GM12873 (cell line): ENCODE results near the gene MCTP1.

Experiments
- TF ChIP-seq, protein P1 (sequence below): IDR thresholded peaks from 2 replicates; pipeline ENCODE4 v1.5.1; 2012; ENCODE audit warnings: low read depth, mild to moderate bottlenecking, moderate library complexity, low read length, control low read depth; ENCODE audit not compliant: insufficient read depth; ENCODE audit errors: missing control alignments

MCTP1 gene

DNA sequence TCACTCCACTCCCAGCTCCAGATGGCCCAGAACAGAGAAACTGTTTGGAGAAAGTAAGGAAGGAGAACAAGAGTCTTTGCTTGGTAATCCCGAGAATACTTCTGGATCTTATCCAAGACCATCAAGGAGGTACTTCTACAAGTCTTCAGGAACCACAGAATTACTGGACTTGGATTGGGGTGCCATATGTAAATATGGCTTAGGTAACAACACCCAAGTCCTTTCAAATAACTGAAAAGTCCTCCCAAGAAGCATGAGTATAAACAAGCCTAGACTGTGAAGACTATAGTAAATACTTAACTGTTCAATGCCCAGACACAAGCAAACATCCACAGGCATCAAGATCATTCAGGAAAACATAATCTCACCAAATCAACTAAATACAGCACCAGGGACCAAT is 170.0 kb downstream of the MCTP1 start:
- TF ChIP-seq, protein P1, sequence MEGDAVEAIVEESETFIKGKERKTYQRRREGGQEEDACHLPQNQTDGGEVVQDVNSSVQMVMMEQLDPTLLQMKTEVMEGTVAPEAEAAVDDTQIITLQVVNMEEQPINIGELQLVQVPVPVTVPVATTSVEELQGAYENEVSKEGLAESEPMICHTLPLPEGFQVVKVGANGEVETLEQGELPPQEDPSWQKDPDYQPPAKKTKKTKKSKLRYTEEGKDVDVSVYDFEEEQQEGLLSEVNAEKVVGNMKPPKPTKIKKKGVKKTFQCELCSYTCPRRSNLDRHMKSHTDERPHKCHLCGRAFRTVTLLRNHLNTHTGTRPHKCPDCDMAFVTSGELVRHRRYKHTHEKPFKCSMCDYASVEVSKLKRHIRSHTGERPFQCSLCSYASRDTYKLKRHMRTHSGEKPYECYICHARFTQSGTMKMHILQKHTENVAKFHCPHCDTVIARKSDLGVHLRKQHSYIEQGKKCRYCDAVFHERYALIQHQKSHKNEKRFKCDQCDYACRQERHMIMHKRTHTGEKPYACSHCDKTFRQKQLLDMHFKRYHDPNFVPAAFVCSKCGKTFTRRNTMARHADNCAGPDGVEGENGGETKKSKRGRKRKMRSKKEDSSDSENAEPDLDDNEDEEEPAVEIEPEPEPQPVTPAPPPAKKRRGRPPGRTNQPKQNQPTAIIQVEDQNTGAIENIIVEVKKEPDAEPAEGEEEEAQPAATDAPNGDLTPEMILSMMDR, result no peak

DNA sequence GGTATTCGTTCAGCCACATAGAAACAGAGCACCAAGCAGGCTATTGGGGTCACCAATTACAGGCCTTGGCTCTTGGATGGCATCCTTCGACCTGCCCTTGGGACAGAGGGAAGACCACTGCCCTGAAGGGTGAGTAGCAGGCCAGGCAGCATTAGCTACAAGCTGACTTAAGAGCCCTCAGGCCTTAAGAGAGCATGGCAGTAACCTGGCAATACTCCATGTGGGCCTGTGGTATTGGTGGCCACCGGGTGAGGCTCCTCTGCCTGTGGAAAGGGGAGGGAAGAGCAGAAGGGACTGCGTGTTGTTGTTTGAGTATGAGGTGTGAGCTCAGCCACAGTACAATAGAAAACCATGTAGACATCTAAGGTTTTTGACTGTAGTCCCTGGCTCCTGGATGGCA is 170.6 kb downstream of the MCTP1 start:
- TF ChIP-seq, protein P1, result no peak

DNA sequence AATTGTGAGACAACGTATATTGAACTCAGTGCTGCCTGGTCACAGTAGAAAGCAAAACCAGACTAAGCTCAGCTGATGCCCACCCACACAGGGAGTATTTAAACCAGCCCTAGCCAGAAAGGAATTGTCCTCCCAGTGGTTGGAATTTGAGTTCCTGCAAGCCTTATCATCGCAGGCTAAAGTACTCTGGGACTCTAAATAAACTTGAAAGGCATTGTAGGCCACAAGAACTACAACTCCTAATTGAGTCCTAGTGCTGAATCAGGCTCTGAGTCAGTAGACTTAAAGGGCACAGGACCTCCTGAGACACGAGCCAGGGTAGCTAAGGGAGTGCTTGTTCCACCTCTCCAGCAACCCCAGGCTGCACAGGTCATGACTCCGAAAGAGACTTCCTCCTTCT is 171.4 kb downstream of the MCTP1 start:
- TF ChIP-seq, protein P1, result no peak

DNA sequence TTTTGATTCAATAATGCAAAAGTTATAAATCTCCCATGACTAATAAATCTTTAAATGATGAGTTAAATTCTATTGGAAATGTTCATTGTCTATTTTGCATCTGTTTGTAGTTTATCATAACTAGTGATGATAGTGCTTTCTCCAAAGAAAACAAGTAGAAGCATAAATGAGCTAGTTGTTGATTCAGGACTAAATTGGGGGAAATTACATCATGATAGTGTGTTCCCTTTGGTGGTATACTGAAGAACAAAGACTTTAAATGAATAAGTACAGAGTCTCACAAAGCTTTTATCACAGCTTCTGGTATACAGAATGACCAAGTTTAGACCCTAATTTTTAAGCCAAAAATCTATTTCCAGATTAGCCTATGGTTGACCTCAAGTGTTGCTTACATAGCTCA is 173.8 kb downstream of the MCTP1 start:
- TF ChIP-seq, protein P1, result no peak

DNA sequence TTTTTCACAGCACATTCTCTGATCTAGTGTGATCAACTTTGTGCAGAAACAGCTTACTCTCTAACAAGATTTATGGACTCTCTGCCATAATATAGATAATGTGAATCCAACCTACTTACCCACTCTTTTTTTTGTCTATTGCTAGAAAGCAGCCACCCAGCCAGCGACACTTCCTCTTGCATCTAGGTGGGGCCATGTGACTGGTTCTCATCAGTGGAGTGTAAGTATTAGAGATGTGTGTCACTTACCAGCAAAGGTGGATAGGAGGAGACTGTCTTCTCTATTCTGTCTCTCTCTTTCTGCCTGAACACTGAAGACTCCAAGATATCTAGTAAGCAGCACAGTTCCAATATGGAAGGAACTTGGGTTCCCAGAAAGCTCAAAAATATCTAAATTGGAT is 174.8 kb downstream of the MCTP1 start:
- TF ChIP-seq, protein P1, result no peak

DNA sequence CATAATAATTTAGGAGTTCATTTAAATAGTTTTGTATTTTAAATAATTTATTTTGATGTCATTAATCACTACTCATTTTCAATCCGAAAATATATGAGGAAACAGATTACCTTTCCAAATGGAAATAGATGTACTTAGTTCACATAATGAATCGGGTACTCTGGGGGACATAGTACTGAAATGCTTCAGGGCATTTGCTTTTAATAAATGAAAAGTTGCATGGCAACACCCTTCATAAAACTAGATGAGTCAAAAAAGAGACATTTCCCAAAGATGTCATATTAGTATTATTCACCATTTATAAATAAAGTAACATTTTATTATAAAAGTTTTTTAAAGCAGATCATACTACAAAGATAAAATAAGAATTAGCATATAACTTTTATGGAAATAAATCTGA is 177.8 kb downstream of the MCTP1 start:
- TF ChIP-seq, protein P1, result no peak

DNA sequence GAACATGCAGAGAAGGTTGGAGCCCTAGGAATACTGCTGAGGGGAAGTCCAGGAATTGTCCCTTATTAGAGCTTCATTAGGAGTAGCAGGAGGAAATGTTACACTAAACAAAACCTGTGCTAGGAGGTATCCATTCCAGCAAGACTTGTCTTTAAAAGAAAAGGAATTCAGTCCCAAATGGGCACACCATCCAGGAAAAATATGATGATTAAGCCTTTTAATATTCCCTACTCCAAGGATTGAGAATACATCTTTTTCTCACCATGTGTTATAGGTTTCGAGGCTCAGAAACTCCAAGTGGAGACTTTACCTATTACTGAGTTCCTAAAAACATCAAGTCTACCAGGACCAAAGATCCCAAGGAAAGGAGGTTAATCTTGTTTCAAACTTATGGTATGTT is 179.3 kb downstream of the MCTP1 start:
- TF ChIP-seq, protein P1, result no peak
